Stimulated activated CD4-positive, alpha-beta T cell treated with anti-CD3 and anti-CD28 coated beads, Interleukin-2, amount 100 ng/mL, for 24 hours (primary cell): Measurements from ENCODE around the gene IFI16.
"Not testable (repeated sequence)": the region's sequence is repeated elsewhere in the genome, so short reads cannot be mapped to it uniquely, and the experiment has no call there.

Source experiments
- DNase-seq, 2 donors: peaks; one replicate each; pipeline ENCODE4 v3.0.0-alpha.2; 2020

Gene IFI16

GRCh38 chr1:159103021-159103420 is 93.3 kb downstream of the IFI16 start:
- DNase-seq: not testable (repeated sequence)
